Effector memory CD8-positive, alpha-beta T cell (primary cell): ENCODE results near the gene PGGHG.

ENCODE experiments used
- ATAC-seq: fragments of 150-1000 bp; cut with Tn5 transposase; replicated peaks from 2 replicates; pipeline ENCODE4 v1.10.0; 2021; ENCODE audit warnings: mild to moderate bottlenecking, moderate library complexity
- DNase-seq, 3 experiments: peaks; one replicate each; pipeline ENCODE4 v3.0.0; 2021
- H3K27ac Mint-ChIP-seq, 2 donors: one replicate each; pipeline ENCODE4 v1.8.0; 2022; ENCODE audit warnings: mild to moderate bottlenecking in 2 of 2, mixed read lengths in 2 of 2, moderate library complexity in 2 of 2
- H3K27me3 Mint-ChIP-seq, 2 donors: one replicate each; pipeline ENCODE4 v1.8.0; 2022; ENCODE audit warnings: mixed read lengths in 2 of 2
- H3K36me3 Mint-ChIP-seq: one replicate; pipeline ENCODE4 v1.8.0; 2022; ENCODE audit warnings: mild to moderate bottlenecking, moderate library complexity, mixed read lengths; ENCODE audit not compliant: insufficient read depth
- H3K4me1 Mint-ChIP-seq, 2 donors: one replicate each; pipeline ENCODE4 v1.8.0; 2022; ENCODE audit warnings: low read depth in 2 of 2, mixed read lengths in 2 of 2
- H3K4me3 Mint-ChIP-seq, 2 donors: one replicate each; pipeline ENCODE4 v1.8.0; 2022; ENCODE audit warnings: mild to moderate bottlenecking in 2 of 2, mixed read lengths in 2 of 2, moderate library complexity in 2 of 2
- H3K9me3 Mint-ChIP-seq, 2 donors: one replicate each; pipeline ENCODE4 v1.8.0; 2022; ENCODE audit warnings: mixed read lengths in 2 of 2

Gene PGGHG

GRCh38 chr11:293271-293851 is 4.4 kb downstream of the PGGHG start:
- H3K4me3 Mint-ChIP-seq, result no peak overlapping the region
- H3K9me3 Mint-ChIP-seq, result no peaks in the 10 kb centered on the region
- no peak overlapping the region for H3K27ac Mint-ChIP-seq
- peaks cover 32 to 34% of the 10 kb centered on the region in 2 donors for H3K4me1 Mint-ChIP-seq
- no peaks in the 10 kb centered on the region for H3K27me3 Mint-ChIP-seq
- DNase-seq, result no peak
- H3K36me3 Mint-ChIP-seq, result peaks cover 40% of the 10 kb centered on the region
- no peak for ATAC-seq

GRCh38 chr11:293852-294661 is 5.1 kb downstream of the PGGHG start:
- no peaks in the 10 kb centered on the region for H3K9me3 Mint-ChIP-seq
- H3K27ac Mint-ChIP-seq, result peak overlapping the region in 1 of 2 donors; percentile 29
- H3K4me1 Mint-ChIP-seq, result peaks cover 32 to 34% of the 10 kb centered on the region in 2 donors
- no peak overlapping the region for H3K4me3 Mint-ChIP-seq
- H3K27me3 Mint-ChIP-seq, result no peaks in the 10 kb centered on the region
- DNase-seq, result no peak
- ATAC-seq, result no peak
- H3K36me3 Mint-ChIP-seq, result peaks cover 40% of the 10 kb centered on the region

DNA sequence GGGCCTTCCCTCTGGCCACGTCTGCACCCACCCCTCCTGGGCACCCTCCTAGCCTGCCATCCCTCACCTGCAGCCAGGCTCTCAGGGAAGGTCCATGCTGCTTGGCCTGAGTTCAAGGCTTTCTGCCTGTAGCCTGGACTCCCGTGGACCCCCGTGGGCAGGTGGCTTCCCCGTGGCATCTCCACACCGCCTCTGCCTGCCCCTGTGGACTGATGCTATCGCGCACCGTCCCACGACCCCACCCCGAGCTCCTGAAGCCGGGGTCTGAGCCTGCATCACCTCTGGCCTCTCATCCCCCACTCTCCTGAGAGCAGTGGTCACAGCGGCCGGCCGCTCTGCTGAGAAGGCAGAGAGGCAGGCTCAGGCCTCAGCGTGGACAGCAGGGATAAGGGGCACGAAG is 5.9 kb downstream of the PGGHG start:
- H3K27me3 Mint-ChIP-seq, result no peaks in the 10 kb centered on the region
- DNase-seq (no peak), ATAC-seq (no peak)
- H3K36me3 Mint-ChIP-seq, result peaks cover 35% of the 10 kb centered on the region
- no peaks in the 10 kb centered on the region for H3K9me3 Mint-ChIP-seq
- H3K27ac Mint-ChIP-seq, result peak overlapping the region in 1 of 2 donors; percentile 29
- peaks cover 28 to 29% of the 10 kb centered on the region in 2 donors for H3K4me1 Mint-ChIP-seq
- no peak overlapping the region for H3K4me3 Mint-ChIP-seq

GRCh38 chr11:295351-296170 is 6.6 kb downstream of the PGGHG start:
- Mint-ChIP-seq H3K36me3 (peaks cover 27% of the 10 kb centered on the region), H3K9me3 (no peaks in the 10 kb centered on the region), H3K4me3 (no peak overlapping the region), H3K4me1 (peaks cover 21 to 25% of the 10 kb centered on the region in 2 donors), H3K27ac (no peak overlapping the region), H3K27me3 (peaks cover 2 to 4% of the 10 kb centered on the region in 2 donors)
- ATAC-seq (no peak), DNase-seq (no peak)

DNA sequence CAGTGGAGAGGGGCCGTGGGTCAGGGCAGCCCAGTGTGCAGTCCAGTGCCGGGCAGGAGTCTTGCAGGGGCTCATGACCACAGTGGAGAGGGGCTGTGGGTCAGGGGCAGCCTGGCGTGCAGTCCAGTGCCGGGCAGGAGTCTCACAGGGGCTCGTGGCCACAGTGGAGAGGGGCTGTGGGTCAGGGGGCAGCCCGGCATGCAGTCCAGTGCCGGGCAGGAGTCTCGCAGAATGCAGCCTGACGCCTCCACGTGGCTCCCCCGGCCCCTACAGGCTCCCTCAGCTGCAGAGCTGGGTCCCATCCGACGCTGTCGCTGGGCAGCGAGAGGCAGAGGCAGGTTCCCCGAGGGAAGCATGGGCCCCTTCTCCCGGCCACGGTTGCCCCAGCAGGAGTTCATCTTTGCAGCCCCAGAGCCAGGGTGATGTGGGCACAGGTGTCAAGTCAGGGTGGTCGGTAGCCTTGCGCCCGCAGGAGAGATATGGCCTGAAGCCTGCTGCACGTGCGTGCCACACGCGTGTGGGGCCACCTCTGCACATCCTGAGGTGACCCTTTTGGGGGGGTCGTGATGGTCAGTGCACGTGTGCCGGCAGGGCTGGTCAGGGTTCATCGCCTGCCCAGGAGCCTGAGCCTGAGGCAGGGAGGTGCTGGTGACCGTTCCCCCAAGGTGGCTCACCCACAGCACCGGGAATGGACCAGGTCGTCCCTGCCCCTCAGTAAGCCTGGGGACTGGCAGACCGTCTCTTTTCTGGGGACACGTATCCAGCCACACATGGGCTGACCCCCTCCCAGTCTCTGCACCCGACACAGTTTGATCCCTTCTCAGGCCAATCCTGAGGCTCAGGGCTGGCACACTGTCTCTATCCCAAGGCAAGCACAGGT is 7.5 kb downstream of the PGGHG start:
- Mint-ChIP-seq H3K4me1 (peaks cover 13 to 18% of the 10 kb centered on the region in 2 donors), H3K9me3 (no peaks in the 10 kb centered on the region), H3K4me3 (peak overlapping the region in 1 of 2 donors; percentile 53), H3K27me3 (peaks cover 4 to 8% of the 10 kb centered on the region in 2 donors), H3K36me3 (peaks cover 24% of the 10 kb centered on the region), H3K27ac (no peak overlapping the region)
- no peak for ATAC-seq
- DNase-seq, result no peak

DNA sequence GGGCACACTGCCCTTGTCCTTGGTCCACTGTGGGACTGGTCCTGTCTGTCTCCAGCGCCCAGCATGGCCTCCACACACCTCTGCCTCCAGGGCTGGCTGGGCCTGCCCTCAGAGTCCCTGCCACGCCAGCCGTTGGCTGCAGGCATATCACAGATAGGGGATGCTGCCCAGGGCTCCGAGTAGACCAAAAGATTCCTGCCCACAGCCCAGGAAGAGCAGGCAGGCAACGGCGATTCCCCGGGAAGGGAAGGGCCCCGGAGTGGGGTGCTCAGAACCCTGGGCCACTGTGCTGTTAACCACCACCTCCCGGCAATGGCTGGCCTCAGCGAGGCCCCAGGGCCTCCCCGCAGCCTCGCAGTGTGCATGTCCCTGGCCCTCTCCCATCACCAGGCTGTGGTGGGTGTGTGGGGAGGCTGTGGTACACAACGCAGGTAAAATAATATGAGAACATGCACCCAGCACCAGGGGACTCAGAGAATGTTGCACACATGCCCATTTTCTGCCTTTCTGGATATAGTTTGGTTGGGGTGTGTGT is 8.2 kb downstream of the PGGHG start:
- Mint-ChIP-seq H3K27me3 (peaks cover 4 to 8% of the 10 kb centered on the region in 2 donors), H3K36me3 (peaks cover 19% of the 10 kb centered on the region), H3K4me1 (peaks cover 12 to 16% of the 10 kb centered on the region in 2 donors), H3K27ac (peak overlapping the region; percentile 57 to 83), H3K9me3 (no peaks in the 10 kb centered on the region), H3K4me3 (peak overlapping the region; percentile 53)
- DNase-seq (no peak), ATAC-seq (peak; percentile 50)

DNA sequence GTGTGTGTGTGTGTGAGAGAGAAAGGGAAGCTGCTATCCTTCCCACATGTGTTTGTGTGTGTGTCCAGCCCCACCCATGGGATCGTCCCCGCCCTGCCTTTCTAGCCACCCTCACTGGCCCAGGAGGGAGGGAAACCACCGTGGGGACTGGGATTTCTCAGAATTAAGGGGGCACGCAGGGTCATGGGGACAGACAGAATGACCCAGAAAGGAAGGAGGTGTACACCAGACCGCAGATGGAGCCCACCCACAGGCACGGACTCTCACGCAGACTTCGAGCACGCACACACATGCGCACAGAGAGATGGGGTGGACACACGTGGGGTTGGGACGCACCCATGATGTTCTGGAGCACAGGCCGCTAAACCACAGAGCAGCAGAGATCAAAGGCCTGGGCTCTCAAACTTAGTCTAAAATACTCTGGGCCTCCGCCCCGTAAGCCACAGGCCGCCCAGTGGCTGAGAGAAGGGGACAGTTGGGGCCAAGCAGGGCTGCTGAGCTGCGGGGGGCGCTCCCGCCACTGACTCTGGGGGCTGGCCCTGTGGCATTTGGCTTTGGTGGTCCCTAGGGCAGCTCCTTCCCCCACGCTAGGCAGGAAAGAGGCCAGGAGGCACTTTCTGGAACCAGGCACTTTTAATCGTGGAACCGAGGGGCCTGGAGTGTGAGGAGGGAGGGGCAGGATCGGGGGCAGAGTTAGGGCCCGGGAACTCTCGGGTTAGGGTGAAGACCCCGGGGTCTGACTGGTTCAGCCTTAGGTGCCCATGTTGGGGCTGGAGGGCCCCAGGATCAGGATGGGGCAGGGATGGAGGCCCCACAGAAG is 8.9 kb downstream of the PGGHG start:
- peaks cover 4 to 8% of the 10 kb centered on the region in 2 donors for H3K27me3 Mint-ChIP-seq
- no peak for DNase-seq
- H3K36me3 Mint-ChIP-seq, result peaks cover 18% of the 10 kb centered on the region
- peak; percentile 79 for ATAC-seq
- peak overlapping the region; percentile 53 for H3K4me3 Mint-ChIP-seq
- peaks cover 12 to 19% of the 10 kb centered on the region in 2 donors for H3K4me1 Mint-ChIP-seq
- no peaks in the 10 kb centered on the region for H3K9me3 Mint-ChIP-seq
- peak overlapping the region; percentile 57 to 83 for H3K27ac Mint-ChIP-seq

GRCh38 chr11:298406-299065 is 9.6 kb downstream of the PGGHG start:
- DNase-seq (no peak), ATAC-seq (no peak)
- Mint-ChIP-seq H3K4me1 (peaks cover 12 to 21% of the 10 kb centered on the region in 2 donors), H3K27ac (peak overlapping the region in 1 of 2 donors; percentile 83), H3K36me3 (peaks cover 19% of the 10 kb centered on the region), H3K27me3 (peaks cover 4 to 8% of the 10 kb centered on the region in 2 donors), H3K9me3 (no peaks in the 10 kb centered on the region), H3K4me3 (no peak overlapping the region)

DNA sequence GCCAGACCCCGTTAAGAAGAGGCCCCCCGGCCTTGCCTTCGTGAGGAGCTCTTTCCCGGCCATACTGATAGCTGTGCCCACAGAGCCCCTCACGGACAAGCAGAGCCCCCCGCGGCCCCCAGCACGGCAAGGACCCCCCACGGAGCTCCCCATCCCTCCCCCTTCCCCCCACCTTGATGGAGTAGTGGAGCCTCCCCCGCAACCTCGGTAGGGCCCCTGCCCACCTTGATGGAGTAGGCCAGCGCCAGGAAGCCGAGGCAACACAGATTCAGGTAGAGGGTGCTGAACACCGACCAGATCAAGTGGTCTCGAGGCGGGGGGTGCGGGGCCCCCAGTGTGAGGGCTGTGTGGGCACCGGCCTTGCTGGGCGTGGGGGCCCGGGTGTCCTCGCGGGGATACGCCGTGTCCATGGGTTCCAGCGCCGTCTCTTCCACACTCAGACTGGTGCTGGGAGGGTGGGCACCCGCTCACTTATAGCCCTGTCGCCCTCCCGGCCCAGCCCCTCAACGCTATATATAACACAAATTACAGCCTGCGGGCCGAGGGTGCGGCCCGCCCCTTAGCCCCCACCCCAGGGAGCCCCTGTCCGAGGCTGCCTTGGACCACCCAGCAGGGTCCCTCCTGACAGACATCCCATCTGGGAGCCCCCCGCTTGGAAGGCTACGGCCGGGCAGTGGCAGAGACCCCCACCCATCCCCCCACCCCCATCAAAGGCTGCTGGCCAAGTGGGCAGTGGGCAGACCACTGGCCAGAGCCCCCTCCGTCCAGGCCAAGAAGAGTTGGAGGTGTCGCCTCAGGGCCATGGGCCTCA is 10.4 kb downstream of the PGGHG start, which contains the start of gene IFITM5:
Gene IFITM5 (minus strand): TSS at position 446 of the 811 bp plus-strand sequence. CDS start 36 bp downstream, at position 410.
- DNase-seq (no peak), ATAC-seq (no peak)
- H3K4me3 Mint-ChIP-seq, result no peak within 1 kb of the TSS
- H3K9me3 Mint-ChIP-seq, result no peaks in the 10 kb centered on the region
- H3K36me3 Mint-ChIP-seq, result peaks cover 12% of the 10 kb centered on the region
- peaks cover 4 to 8% of the 10 kb centered on the region in 2 donors for H3K27me3 Mint-ChIP-seq
- H3K4me1 Mint-ChIP-seq, result peaks cover 12 to 21% of the 10 kb centered on the region in 2 donors
- no peak within 1 kb of the TSS for H3K27ac Mint-ChIP-seq

GRCh38 chr11:299951-300735 is 11.2 kb downstream of the PGGHG start:
- Mint-ChIP-seq H3K4me1 (peaks cover 12 to 23% of the 10 kb centered on the region in 2 donors), H3K9me3 (no peaks in the 10 kb centered on the region), H3K27me3 (peaks cover 4 to 8% of the 10 kb centered on the region in 2 donors), H3K4me3 (no peak overlapping the region), H3K27ac (no peak overlapping the region), H3K36me3 (peaks cover 20% of the 10 kb centered on the region)
- DNase-seq, result no peak
- no peak for ATAC-seq
